Measurements from ENCODE around the gene ZNG1B. TPM values are rescaled to one million over a fixed set of nuclear protein-coding genes. Genes with fewer than 3 reads are reported as not detected.
A peak's percentile ranks its signal among the peaks of the same experiment; 100 is the strongest.
"Not testable (repeated sequence)": the region's sequence is repeated elsewhere in the genome, so short reads cannot be mapped to it uniquely, and the experiment has no call there.

ZNG1B gene
- 18.0 and 19.4 TPM in 2 replicates for total RNA-seq

DNA sequence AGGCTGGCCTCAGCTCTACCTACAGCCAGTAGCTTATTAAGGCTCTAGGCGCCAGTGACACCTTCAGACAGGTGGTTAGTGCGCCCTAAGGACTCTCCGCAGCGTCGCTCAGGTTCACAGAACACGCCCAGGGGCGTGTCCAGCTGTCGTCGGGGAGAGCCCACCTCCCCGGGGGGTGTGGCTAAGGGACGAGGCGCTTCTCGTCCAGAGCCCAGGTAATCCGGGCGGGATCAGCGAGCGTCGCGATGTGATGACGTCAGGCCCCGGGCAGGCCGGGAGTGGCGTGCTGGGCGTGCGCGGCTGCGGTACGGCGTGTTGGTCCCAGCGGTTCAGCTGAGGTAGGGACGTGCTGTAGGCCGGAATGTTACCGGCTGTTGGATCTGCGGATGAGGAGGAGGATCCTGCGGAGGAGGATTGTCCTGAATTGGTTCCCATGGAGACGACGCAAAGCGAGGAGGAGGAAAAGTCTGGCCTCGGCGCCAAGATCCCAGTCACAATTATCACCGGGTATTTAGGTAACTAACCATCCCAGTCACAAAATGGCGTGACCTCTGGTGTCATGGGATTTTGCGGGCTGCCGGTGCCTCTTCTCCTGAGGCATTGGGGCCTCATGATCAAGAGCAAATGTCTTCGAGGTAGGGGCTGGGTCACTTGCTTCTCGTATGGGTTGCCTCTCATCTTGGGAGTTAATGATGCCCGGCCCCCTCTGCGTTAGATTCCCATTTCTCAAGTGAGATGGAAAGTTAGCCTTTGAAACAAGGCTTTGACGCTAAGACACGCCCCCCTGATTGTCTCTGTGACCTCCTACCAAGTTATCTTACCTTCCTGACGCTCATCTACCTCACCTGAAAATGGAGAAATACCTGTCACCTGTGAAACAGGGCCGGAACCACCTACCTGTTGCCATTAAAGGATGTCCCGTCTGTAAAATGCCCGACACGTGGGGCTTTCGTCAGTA is at the start of gene ZNG1B:
Gene ZNG1B (plus strand): TSS at position 184 of the 958 bp plus-strand sequence. CDS start 178 bp downstream, at position 362.
- peak in 1 of 2 donors; percentile 0 for DNase-seq (ENCODE audit: low read depth in 2 of 2)

DNA sequence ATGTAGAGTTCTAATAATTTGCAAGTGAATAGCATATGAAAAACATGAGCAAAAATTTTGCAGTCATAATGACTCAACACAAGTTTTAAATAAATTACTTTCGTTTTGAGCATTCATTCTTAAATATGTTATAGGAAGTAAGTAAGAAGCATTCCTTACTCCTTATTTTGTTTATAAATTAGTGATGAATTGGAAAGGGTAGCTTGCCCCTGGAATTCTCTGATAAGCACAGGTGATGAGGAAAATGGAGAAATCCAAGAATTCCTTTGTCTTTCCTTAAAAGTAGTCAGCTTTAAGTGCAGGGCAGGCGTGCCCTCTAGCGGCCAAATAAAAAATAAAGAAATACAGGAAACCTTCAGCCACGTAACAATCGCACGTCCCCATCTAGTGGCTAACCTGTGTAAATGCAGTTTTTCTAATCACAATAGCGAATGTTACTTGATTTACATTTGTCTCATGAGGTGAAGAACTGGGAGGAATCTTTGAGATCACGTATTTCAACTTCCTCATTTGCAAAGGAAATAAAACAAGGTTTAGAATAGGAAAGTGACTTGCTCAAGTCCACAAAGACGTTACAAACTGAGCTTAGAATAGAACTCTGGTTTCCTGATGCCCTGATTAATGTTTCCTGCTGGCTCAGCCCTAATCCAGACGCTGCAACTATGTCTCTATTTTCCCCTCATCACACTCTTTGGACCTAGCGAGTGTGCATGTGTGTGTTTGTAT is 47.2 kb upstream of the ZNG1B start:
- DNase-seq (ENCODE audit: low read depth in 2 of 2) = peak; percentile 61 to 82

DNA sequence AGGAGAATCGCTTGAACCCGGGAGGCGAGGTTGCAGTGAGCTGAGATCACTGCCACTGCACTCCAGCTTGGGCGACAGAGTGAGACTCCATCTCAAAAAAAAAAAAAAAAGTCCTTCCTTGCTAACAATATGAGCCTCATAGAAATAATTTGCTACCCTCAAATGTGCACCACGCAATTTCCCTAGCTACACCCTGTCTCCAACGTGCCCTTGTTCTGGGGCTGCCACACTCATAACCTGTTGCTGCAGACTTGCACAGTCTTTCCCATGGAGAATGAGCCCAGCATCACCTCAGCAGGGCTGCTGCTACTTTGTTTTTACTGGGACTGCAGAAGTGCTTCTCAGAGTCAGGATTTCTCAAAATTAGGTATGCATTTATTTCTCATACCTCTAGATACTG is 46.4 kb upstream of the ZNG1B start:
- DNase-seq (ENCODE audit: low read depth in 2 of 2) = no peak

DNA sequence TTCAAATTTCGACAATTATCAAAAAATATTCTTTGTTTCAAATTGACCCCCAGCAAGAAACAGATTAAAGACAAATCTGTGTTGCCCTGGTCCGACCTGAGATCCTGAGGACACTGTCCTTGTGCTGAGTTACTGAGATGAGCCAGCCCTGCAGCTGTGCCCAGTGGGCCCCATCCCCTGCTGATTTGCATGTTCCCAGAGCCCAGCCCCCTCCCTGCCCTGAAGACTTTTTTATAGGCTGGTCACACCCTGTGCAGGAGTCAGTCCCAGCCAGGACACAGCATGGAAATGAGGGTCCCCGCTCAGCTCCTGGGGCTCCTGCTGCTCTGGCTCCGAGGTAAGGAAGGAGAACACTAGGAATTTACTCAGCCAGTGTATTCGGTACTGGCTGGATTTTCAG is 31.4 kb upstream of the ZNG1B start:
- no peak for DNase-seq (ENCODE audit: low read depth in 2 of 2)

DNA sequence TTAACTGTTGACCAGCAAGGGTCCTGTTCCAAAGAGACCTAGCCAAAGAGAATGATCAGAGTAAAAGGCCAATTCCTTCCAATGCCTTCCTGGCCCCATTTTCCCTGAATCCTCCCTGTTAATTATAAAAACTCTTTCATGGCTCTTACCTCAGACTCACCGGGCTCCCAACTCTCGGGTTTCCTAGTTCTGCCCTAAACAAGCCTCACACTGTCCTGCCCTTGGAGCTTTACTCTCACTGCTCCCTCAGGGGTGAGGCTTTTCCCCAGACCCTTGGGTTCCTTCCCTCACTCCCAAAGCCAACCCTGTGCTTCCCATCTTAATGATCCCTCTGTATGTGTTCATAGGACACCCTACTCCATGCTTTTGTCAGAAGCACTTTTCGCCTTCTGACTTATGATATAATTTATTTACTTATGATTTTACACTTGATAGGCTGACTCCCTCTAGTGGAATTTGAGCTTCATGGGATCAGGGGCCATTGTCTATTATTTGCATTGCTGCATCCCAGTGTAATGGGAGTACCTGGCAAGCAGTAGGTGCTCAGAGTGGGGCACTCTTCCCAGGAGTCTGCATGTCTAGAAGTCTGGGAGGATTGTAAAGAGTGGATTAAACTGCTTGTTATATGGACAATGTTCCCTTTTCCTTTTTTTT is 29.9 kb upstream of the ZNG1B start:
- DNase-seq (ENCODE audit: low read depth in 2 of 2) = peak in 1 of 2 donors; percentile 17

DNA sequence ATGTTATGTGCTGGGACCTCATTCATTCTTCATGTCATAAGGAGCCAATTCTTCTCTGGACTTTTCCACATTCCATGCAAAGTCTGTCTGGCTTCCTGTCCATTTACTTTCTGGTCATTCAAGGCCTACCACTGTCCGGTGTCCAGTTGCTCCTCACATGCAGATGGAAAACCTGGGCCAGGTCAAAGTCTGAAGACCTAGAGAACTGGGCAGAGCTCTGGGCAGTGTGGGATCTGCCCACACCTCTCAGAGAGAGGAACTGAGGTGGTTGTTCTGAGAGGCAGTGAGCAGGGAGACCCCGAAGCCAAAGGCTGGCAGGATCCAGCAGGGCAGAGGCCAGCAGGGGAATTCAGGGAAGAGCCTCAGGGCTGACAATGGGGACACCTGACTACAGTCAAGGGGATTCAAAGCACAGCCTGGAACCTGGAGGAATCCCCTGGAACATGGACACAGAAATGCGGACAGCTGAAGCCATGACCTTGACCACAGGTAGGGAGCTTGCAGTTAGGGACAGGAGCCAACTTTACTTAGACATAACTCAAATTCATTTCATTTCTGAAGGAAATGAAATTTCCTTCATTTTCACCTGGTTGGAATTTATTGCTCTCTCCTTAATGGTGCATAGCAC is 25.7 kb upstream of the ZNG1B start:
- DNase-seq (ENCODE audit: low read depth in 2 of 2) = not testable (repeated sequence)

DNA sequence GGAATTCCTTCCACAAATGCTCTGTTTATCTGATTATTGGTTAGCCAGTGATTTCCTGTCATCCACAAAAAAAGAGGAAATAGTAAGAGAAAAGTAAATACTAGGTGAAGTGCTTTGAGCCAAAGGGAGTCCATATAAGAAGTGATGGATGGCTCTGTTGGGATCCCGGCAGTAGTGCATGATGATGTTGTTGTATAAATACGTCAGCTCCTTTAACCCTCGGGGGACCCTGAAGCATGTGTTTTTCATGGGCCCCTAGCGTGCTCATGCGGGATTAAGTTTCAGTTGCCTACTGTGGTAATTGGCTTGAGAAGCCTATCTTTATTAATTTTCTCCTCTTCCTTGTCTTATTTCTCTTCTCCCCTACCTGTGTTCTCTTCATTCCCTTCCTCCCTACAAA is 24.7 kb upstream of the ZNG1B start:
- DNase-seq (ENCODE audit: low read depth in 2 of 2) = not testable (repeated sequence)

DNA sequence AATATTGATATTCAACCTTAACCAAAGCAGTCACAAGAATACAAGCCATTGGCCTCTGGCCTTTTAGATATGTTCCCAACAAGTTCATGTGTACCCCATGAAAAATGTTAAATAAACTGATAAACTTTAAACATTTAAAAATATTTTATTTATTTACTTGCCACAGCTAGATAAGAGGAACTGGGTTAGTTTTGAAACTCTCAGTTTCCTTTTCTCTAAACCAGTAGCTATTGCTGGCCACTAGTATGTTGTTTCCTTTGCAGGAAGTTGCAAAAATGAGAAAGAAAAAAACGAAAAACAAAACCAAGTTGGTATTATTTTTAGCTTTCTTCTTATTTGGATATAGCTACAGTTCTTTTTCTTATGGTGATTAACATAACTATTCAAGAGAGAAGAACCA is 5.7 kb upstream of the ZNG1B start:
- DNase-seq (ENCODE audit: low read depth in 2 of 2) = not testable (repeated sequence)

DNA sequence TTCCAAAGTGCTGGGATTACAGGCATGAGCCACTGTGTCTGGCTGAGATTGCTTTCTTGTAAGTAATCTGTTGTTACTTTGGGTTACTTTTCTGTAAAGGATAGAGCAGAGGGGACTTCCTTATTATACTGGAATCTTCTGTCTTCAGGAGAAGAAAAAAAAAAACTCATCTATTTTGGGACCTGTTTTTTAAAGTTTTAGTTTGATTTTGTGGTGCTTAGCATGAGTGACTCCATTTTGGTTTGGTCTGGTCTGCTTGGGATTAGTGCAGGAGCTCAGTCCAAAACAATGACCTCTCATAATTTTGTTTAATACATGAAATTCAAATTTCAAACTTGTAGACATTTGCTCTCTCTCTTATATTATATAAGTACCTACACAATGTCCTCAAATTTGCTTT is 4.0 kb upstream of the ZNG1B start:
- DNase-seq (ENCODE audit: low read depth in 2 of 2) = not testable (repeated sequence)

DNA sequence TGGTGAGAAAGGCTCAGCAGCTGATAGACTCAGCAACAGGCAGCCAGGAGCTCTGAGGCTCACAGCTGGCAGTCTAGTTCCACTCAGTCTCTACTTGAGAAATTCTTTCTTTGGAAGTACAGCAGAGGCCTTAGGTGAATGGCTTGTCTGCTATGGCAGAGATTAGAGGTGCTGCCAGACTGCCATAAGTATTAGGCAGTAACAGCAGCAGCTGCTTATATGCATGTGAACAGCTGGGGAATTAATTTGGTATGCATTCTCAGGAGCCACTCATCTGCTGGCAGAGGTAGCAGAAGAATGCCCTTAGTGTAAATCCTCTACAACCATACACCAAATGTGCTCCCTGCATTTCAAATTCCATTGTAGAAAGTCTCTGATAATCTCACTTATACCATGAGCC is 28.3 kb downstream of the ZNG1B start:
- DNase-seq (ENCODE audit: low read depth in 2 of 2) = not testable (repeated sequence)

DNA sequence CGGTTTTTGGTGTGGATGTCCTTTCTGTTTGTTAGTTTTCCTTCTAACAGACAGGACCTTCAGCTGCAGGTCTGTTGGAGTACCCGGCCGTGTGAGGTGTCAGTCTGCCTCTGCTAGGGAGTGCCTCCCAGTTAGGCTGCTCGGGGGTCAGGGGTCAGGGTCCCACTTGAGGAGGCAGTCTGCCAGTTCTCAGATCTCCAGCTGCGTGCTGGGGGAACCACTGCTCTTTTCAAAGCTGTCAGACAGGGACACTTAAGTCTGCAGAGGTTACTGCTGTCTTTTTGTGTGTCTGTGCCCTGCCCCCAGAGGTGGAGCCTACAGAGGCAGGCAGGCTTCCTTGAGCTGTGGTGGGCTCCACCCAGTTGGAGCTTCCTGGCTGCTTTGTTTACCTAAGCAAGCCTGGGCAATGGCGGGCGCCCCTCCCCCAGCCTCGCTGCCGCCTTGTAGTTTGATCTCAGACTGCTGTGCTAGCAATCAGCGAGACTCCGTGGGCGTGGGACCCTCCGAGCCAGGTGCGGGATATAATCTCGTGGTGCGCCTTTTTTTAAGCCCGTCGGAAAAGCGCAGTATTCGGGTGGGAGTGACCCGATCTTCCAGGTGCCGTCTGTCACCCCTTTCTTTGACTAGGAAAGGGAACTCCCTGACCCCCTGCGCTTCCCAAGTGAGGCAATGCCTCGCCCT is 39.3 kb downstream of the ZNG1B start:
- DNase-seq (ENCODE audit: low read depth in 2 of 2) = not testable (repeated sequence)

DNA sequence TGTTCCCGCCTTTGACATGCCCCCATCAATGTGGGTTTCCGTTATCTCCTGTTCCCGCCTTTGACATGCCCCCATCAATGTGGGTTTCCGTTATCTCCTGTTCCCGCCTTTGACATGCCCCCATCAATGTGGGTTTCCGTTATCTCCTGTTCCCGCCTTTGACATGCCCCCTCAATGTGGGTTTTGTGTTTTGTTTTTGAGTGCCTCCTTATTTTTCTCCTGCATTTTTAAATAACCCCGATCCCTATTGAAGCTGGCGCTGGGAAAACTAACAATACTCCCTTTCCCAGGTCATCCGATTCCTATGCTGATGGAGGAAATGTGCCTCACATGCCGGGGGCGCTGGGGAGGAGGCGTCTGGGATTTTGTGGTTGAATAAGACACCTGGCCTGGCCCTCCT is 59.0 kb downstream of the ZNG1B start:
- DNase-seq (ENCODE audit: low read depth in 2 of 2) = not testable (repeated sequence)

DNA sequence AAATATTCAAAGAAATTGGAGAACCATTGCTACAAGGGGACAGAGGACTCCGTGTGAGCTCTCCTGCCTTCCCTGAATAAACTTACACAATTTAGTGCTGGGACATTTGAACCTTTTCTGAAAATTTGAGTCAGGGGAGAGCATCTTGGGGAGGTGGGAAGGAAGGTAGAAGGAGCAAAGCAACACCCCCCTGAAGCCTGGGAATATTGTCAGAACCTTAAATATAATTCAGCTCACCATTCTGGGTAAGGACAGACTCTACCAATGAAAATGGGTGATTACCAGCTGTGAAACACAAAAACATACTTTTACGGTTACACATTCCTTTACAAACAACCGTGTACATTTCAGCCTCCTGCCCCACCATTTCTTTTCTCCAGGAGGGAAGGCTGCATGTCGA is 60.9 kb downstream of the ZNG1B start, which contains the start of gene FOXD4L1:
Gene FOXD4L1 (plus strand): TSS at position 301 of the 400 bp plus-strand sequence. CDS start 592 bp downstream, outside the sequence.
- DNase-seq (ENCODE audit: low read depth in 2 of 2) = not testable (repeated sequence)

DNA sequence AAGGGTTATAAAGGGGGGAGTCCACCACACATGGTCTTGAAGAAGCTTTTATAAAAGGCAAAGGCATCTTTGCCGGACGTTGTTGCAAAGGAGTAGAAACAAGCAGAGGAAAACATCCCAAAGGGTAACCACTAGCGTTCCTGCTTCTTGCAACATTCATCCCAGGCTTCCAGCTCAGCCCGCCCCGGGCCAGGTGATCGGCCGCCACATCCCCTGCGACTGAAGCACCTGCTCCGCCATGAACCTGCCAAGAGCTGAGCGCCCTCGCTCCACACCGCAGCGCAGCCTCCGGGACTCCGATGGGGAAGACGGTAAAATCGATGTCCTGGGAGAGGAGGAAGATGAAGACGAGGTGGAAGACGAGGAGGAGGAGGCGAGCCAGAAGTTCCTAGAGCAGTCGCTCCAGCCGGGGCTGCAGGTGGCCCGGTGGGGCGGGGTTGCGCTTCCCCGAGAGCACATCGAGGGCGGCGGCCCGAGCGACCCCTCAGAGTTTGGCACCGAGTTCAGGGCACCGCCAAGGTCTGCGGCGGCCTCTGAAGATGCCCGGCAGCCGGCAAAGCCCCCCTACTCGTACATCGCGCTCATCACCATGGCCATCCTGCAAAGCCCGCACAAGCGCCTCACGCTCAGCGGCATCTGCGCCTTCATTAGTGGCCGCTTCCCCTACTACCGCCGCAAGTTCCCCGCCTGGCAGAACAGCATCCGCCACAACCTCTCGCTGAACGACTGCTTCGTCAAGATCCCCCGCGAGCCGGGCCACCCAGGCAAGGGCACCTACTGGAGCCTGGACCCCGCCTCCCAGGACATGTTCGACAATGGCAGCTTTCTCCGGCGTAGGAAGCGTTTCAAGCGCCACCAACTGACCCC is 61.8 kb downstream of the ZNG1B start:
- DNase-seq (ENCODE audit: low read depth in 2 of 2) = not testable (repeated sequence)

DNA sequence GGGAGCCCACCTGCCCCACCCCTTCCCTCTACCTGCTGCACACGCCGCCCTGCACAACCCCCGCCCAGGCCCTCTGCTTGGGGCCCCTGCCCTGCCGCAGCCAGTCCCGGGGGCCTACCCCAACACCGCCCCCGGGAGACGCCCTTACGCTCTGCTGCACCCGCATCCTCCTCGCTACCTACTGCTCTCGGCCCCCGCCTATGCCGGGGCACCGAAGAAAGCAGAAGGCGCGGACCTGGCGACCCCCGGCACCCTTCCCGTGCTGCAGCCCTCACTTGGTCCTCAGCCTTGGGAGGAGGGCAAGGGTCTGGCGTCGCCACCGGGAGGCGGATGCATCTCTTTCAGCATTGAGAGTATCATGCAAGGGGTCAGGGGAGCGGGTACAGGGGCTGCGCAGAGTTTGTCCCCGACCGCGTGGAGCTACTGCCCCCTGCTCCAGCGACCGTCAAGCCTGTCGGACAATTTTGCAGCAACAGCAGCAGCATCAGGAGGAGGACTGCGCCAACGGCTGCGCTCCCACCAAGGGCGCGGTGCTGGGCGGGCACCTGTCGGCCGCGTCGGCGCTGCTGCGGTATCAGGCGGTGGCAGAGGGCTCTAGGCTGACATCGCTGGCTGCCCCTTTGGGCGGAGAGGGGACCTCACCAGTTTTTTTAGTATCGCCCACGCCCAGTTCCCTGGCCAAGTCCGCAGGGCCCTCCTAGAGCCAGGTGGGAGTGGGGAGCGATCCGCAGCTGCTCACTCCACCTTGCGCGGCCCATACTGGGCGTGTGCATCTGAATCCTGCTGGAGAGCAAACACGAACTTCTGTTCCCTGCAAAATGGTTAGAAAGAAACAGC is 62.6 kb downstream of the ZNG1B start:
- DNase-seq (ENCODE audit: low read depth in 2 of 2) = not testable (repeated sequence)

DNA sequence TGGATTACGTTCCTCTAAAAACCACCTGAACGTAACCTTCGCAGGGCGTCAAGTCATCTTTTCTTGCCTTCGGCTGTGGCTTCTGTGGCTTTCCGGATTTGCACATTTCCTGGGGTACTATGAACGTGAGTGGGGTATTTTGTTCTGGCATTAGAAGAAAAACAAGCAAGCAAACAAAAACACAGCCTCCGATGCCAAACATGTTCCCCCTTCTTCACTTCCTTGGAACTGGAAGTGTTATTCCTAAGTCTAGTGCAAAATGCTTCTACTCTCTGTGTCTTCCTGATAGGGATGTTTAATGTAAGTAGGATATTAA is 63.2 kb downstream of the ZNG1B start:
- DNase-seq (ENCODE audit: low read depth in 2 of 2) = not testable (repeated sequence)

DNA sequence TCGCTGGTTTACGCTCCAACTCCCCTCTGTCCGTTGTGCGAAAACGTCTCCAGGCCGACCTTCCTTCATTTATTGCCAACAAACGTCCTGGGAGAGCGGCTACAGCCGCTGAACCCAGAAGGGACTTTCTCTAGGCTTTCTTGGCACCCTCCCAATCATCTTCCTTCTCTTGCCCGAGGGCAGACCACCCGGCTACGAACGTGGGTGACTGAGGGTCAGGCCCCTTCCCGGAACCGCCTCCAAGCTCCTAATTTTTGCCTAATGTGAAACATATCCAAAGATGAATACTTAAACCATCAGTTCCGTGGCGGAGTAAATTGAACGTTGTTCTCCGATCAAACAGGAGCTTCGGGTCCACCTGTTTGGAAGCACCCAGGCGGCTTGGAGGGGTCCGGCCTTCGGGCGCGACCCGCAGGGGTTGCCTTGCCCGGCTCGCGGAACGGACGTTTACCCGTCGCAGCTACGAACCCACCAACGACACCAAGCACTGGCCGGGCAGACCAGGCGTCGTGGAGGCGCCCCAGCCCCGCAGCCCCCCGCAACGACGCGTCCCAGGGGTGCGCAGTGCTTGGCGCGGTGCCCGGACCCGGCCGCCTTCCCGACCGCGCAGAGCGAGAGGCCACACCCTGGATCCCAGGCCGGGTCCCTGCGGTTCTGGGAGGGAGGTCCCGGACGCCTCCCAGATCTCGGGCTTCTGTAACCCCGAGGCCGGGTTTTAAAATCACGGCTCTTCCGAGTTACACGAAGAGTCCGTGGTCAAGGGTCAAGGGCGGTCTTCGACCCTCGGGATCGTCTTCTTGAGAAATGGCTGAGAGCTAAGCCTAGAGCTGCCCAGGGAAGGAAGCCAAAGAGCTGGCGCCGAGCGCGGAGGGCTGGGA is 65.0 kb downstream of the ZNG1B start:
- not testable (repeated sequence) for DNase-seq (ENCODE audit: low read depth in 2 of 2)

Measured in dermis microvascular lymphatic vessel endothelial cell (primary cell).